LNCaP clone FGC (cell line): Measurements from ENCODE around the gene FAM32A.
A peak's percentile ranks its signal among the peaks of the same experiment; 100 is the strongest.

Experiments used
- DNase-seq: peaks from one replicate; pipeline ENCODE4 v3.0.0-alpha.2; 2011; ENCODE audit warnings: low read depth
- H3K4me3 ChIP-seq: 2 replicates; pipeline ENCODE4 v1.5.1; 2011; ENCODE audit warnings: mild to moderate bottlenecking, low read depth, low read length, control low read depth
- CTCF ChIP-seq: IDR thresholded peaks from 2 replicates; pipeline ENCODE4 v1.5.1; 2012; ENCODE audit warnings: mild to moderate bottlenecking; ENCODE audit not compliant: control insufficient read depth, insufficient read depth; ENCODE audit errors: extremely low read depth

Gene FAM32A

GRCh38 chr19:16180611-16181010 lies 4.6 kb upstream of the FAM32A start:
- no peak overlapping the region for H3K4me3 ChIP-seq
- TF ChIP-seq CTCF, result no peak
- DNase-seq, result no peak

- peak overlapping the region; percentile 99 for H3K4me3 ChIP-seq
- TF ChIP-seq CTCF, result no peak
- no peak for DNase-seq
Measured at GRCh38 chr19:16184665-16185122, 516 bp upstream of the FAM32A start.

- peak; percentile 34 for TF ChIP-seq CTCF
Measured at GRCh38 chr19:16185768-16186123, 536 bp downstream of the FAM32A start.

GRCh38 chr19:16188521-16188920 lies 3.3 kb downstream of the FAM32A start:
- DNase-seq, result no peak
- no peak overlapping the region for H3K4me3 ChIP-seq
- TF ChIP-seq CTCF, result no peak

More at GRCh38 chr19:16185768-16186123, 536 bp downstream of the FAM32A start:
- DNase-seq, result no peak
- peak overlapping the region; percentile 99 for H3K4me3 ChIP-seq

- H3K4me3 ChIP-seq, result no peak overlapping the region
- no peak for DNase-seq
- no peak for TF ChIP-seq CTCF
Measured at GRCh38 chr19:16190198-16190597, 5.0 kb downstream of the FAM32A start.

- H3K4me3 ChIP-seq, result no peak overlapping the region
- no peak for TF ChIP-seq CTCF
- no peak for DNase-seq
Measured at GRCh38 chr19:16190736-16191135, 5.5 kb downstream of the FAM32A start.

- DNase-seq, result no peak
Measured at GRCh38 chr19:16191216-16191908, 6.2 kb downstream of the FAM32A start.

More at GRCh38 chr19:16191216-16191908, 6.2 kb downstream of the FAM32A start:
- no peak overlapping the region for H3K4me3 ChIP-seq
- TF ChIP-seq CTCF, result no peak
